ENCODE measurements around the gene CDH15.

GRCh38 chr16:89168381-89169189, 3.0 kb upstream of the CDH15 start:
- TF ChIP-seq EP300 (IDR thresholded peaks at IDR 0.05; ENCODE audit: borderline replicate concordance) (no peak), NFIC (IDR thresholded peaks at IDR 0.05) (no peak), TAF1 (IDR thresholded peaks at IDR 0.05; ENCODE audit: low read depth) (no peak), YY1 (IDR thresholded peaks at IDR 0.05; ENCODE audit: low read depth) (no peak), MAX (IDR thresholded peaks at IDR 0.05) (no peak), USF1 (IDR thresholded peaks at IDR 0.05) (no peak), CEBPB (IDR thresholded peaks at IDR 0.05) (no peak), CREB1 (IDR thresholded peaks at IDR 0.05; ENCODE audit: low read depth) (no peak), RAD21 (IDR thresholded peaks at IDR 0.05; ENCODE audit: low read depth) (no peak), EGR1 (IDR thresholded peaks at IDR 0.05) (no peak), ZBTB7A (IDR thresholded peaks at IDR 0.05; ENCODE audit: low read depth) (no peak), FOXM1 (IDR thresholded peaks at IDR 0.05; ENCODE audit: borderline replicate concordance, low read depth) (no peak), REST (IDR thresholded peaks at IDR 0.05; ENCODE audit: low read depth) (no peak)
